Keratinocyte (primary cell): ENCODE measurements around the gene ATRNL1. TPM values are rescaled to one million over a fixed set of nuclear protein-coding genes. Genes with fewer than 3 reads are reported as not detected.

ENCODE experiments used
- DNase-seq: peaks from one replicate; pipeline ENCODE4 v3.0.0-alpha.2; 2011; ENCODE audit warnings: low read depth, missing footprints, low spot score
- FAIRE-seq: peaks from 2 replicates; lab custom pipeline; 2011; peaks lifted over from hg19 to GRCh38; lab: Jason Lieb, UNC
- H2AFZ ChIP-seq: 2 replicates; pipeline ENCODE4 v1.6.0; 2012; ENCODE audit warnings: low read length, control low read depth, inconsistent platforms; ENCODE audit not compliant: control insufficient read depth
- H3K27ac ChIP-seq: 2 replicates; pipeline ENCODE4 v1.5.1; 2011; ENCODE audit warnings: low read length; ENCODE audit not compliant: control insufficient read depth, insufficient read depth
- H3K27me3 ChIP-seq: 3 replicates; pipeline ENCODE4 v1.6.0; 2011; ENCODE audit warnings: low read length; ENCODE audit not compliant: control insufficient read depth, insufficient read depth; ENCODE audit errors: extremely low read depth
- H3K36me3 ChIP-seq, 2 experiments: 2 replicates in 1 of 2; 3 replicates in 1 of 2; pipeline ENCODE4 v1.5.1; 2011; ENCODE audit warnings: low read length in 2 of 2, mild to moderate bottlenecking in 1 of 2; ENCODE audit not compliant: control insufficient read depth in 2 of 2, insufficient read depth in 2 of 2; ENCODE audit errors: extremely low read depth in 1 of 2
- H3K4me1 ChIP-seq: 3 replicates; pipeline ENCODE4 v1.5.1; 2011; ENCODE audit warnings: low read length; ENCODE audit not compliant: control insufficient read depth, insufficient read depth; ENCODE audit errors: extremely low read depth
- H3K4me2 ChIP-seq: 3 replicates; pipeline ENCODE4 v1.6.0; 2011; ENCODE audit warnings: low read depth, low read length; ENCODE audit not compliant: control insufficient read depth, insufficient read depth; ENCODE audit errors: extremely low read depth
- H3K4me3 ChIP-seq, 3 experiments: fragments of 200-600 bp in 1 of 3; sonication (generic) in 1 of 3; 2 replicates in 2 of 3; 3 replicates in 1 of 3; pipeline ENCODE4 v1.5.1; 2011 to 2016; ENCODE audit warnings: low read length in 3 of 3, mild to moderate bottlenecking in 3 of 3, control low read depth in 2 of 3, inconsistent platforms in 1 of 3, low read depth in 1 of 3, mixed read lengths in 1 of 3, mixed run types in 1 of 3, moderate library complexity in 1 of 3; ENCODE audit not compliant: control insufficient read depth in 2 of 3, insufficient read depth in 2 of 3; ENCODE audit errors: extremely low read depth in 1 of 3
- H3K79me2 ChIP-seq: 2 replicates; pipeline ENCODE4 v1.6.0; 2012; ENCODE audit warnings: low read length; ENCODE audit not compliant: control insufficient read depth, insufficient read depth
- H3K9ac ChIP-seq: 3 replicates; pipeline ENCODE4 v1.6.0; 2011; ENCODE audit warnings: low read length; ENCODE audit not compliant: control insufficient read depth, insufficient read depth; ENCODE audit errors: extremely low read depth
- H3K9me1 ChIP-seq: 3 replicates; pipeline ENCODE4 v1.6.0; 2011; ENCODE audit warnings: low read length; ENCODE audit not compliant: control insufficient read depth, insufficient read depth; ENCODE audit errors: extremely low read depth
- H3K9me3 ChIP-seq: 2 replicates; pipeline ENCODE4 v1.5.1; 2012; ENCODE audit warnings: low read depth, low read length; ENCODE audit not compliant: control insufficient read depth
- H4K20me1 ChIP-seq: 3 replicates; pipeline ENCODE4 v1.6.0; 2011; ENCODE audit warnings: low read length; ENCODE audit not compliant: control insufficient read depth, insufficient read depth; ENCODE audit errors: extremely low read depth
- CTCF ChIP-seq, 3 experiments: IDR thresholded peaks in 1 of 3; conservative IDR thresholded peaks in 1 of 3; optimal IDR thresholded peaks in 1 of 3; 2 replicates in 2 of 3; 3 replicates in 1 of 3; pipeline versions ENCODE3 to v1.5.1; 2011; ENCODE audit warnings: low read length in 3 of 3, mild to moderate bottlenecking in 3 of 3, moderate library complexity in 2 of 3, control low read depth in 1 of 3, inconsistent platforms in 1 of 3; ENCODE audit not compliant: insufficient read depth in 2 of 3; ENCODE audit errors: extremely low read depth in 1 of 3
- EZH2 ChIP-seq: IDR thresholded peaks from one replicate; pipeline ENCODE4 v1.6.1; 2012; ENCODE audit warnings: inconsistent platforms, mild to moderate bottlenecking, low read length, moderate library complexity
- dilution Hi-C: fragments of 300-500 bp; cut with MboI; formaldehyde crosslinking; loops from one replicate; pipeline ENCODE4 v1.7.0; 2020; ENCODE audit warnings: low sequenced_read_pairs; ENCODE audit not compliant: extremely low pct_ligation_motif_present
- polyA plus RNA-seq, 5 experiments: library from polyadenylated mRNA; depleted of rRNA in 3 of 5; stranded (reverse) in 3 of 5; stranded (forward) in 1 of 5; unstranded in 1 of 5; fragments of >200 nt; gene quantifications; 1 replicate in 1 of 5; 2 replicates in 3 of 5; 3 replicates in 1 of 5; pipeline versions ENCODE4 v1.2.1 to v1.2.3, GENCODE V29; 2011 to 2012; ENCODE audit warnings: missing spikeins in 2 of 5, low read depth in 1 of 5, low replicate concordance in 1 of 5

Gene ATRNL1
- polyA plus RNA-seq, 1 donor (not counting 4 experiments of a cell fraction or from before 2014, with no cell fraction given), result 0.07 TPM

DNA sequence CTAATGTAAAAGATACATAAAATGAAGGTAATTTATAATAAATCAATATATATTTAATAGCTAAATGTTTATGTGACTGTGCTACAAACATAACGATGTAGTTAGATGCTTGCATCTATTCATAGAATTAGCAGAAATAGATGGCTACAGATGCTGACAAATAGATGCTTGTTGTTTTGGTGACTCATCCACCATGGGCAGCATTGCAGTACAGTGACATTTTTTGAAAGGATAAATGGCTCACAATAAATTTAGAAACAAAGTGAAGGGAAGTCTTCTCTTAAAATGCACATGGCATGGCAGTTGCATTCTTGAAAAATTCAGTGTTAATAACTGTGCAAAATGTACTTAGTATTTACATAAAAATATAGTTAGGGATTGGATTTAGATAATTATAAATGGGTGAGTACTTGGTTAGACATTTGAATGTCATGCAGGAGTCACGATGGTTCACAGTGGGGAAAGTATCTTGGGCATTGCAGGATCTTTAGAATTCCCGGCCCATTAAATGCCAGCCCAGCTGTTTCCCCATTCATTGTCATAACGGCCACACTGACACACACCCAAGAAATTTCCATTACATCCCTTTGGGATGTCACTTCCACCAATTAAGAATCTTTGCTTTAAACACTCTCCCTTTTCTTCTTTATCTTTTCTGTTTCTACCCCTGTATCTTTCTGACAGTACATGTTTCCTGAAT is 564.1 kb downstream of the ATRNL1 start:
- H3K9me1 ChIP-seq, result no peaks in the 10 kb centered on the region
- no peak overlapping the region for H3K4me2 ChIP-seq
- H4K20me1 ChIP-seq, result no peaks in the 10 kb centered on the region
- FAIRE-seq (no peak), DNase-seq (no peak)
- no peak overlapping the region for H3K27ac ChIP-seq
- H3K9ac ChIP-seq, result no peak overlapping the region
- H3K79me2 ChIP-seq, result no peaks in the 10 kb centered on the region
- H3K4me1 ChIP-seq, result no peaks in the 10 kb centered on the region
- H3K9me3 ChIP-seq, result no peaks in the 10 kb centered on the region
- no peaks in the 10 kb centered on the region for H3K27me3 ChIP-seq
- H2AFZ ChIP-seq, result no peak overlapping the region
- no peaks in the 10 kb centered on the region for H3K36me3 ChIP-seq
- no peak for TF ChIP-seq EZH2
- no peak for TF ChIP-seq CTCF (optimal IDR thresholded peaks at IDR 0.05 in 1 of 3, IDR thresholded peaks at IDR 0.05 in 1 of 3, conservative IDR thresholded peaks at IDR 0.05 in 1 of 3; ENCODE audit: extremely low read depth in 1 of 3, insufficient read depth in 2 of 3, low read length in 3 of 3)
- dilution Hi-C loops, result no loop called here
- H3K4me3 ChIP-seq, result no peak overlapping the region

DNA sequence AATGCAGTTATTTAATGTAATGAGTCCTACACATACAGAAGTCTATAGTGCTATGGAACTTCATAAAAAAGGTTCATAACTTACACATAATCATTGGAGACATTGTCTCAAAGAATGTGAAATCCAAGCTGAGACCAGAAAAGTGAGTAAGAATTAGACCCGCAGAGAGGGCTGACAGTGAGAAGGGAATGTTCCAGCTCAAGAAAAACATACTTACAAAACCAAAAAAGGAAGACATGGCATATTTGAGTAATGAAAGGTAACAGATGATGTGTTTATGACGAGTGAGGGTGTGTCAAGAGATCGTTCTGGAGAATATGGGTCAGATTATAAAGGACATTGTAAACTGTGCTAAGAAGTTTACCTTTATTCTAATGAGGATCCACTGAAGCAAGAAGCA is 566.5 kb downstream of the ATRNL1 start:
- Histone ChIP-seq H3K4me1 (no peaks in the 10 kb centered on the region), H4K20me1 (no peaks in the 10 kb centered on the region), H3K27ac (no peak overlapping the region), H3K36me3 (no peaks in the 10 kb centered on the region), H3K27me3 (no peaks in the 10 kb centered on the region), H2AFZ (no peak overlapping the region), H3K4me2 (no peak overlapping the region), H3K9me3 (no peaks in the 10 kb centered on the region), H3K9ac (no peak overlapping the region), H3K4me3 (no peak overlapping the region), H3K9me1 (no peaks in the 10 kb centered on the region), H3K79me2 (no peaks in the 10 kb centered on the region)
- no peak for DNase-seq
- FAIRE-seq, result no peak
- TF ChIP-seq EZH2 (no peak), CTCF (optimal IDR thresholded peaks at IDR 0.05 in 1 of 3, IDR thresholded peaks at IDR 0.05 in 1 of 3, conservative IDR thresholded peaks at IDR 0.05 in 1 of 3; ENCODE audit: extremely low read depth in 1 of 3, insufficient read depth in 2 of 3, low read length in 3 of 3) (no peak)
- dilution Hi-C loops, result no loop called here
